ENCODE measurements around the gene LGI4. TPM values are rescaled to one million over a fixed set of nuclear protein-coding genes. Genes with fewer than 3 reads are reported as not detected.

The LGI4 gene
- total RNA-seq, 1 donor from 2014 or later, result not detected

GRCh38 chr19:35088131-35088913, 46.5 kb downstream of the LGI4 start:
- no peak for DNase-seq (ENCODE audit: low read depth, low spot score)

- DNase-seq (ENCODE audit: low read depth, low spot score), result no peak
Measured at GRCh38 chr19:35087393-35087792, 47.5 kb downstream of the LGI4 start.

GRCh38 chr19:35086455-35086854, 48.4 kb downstream of the LGI4 start:
- DNase-seq (ENCODE audit: low read depth, low spot score), result no peak

- no peak for DNase-seq (ENCODE audit: low read depth, low spot score)
Measured at GRCh38 chr19:35085947-35086346, 48.9 kb downstream of the LGI4 start.

GRCh38 chr19:35084509-35084762, 50.4 kb downstream of the LGI4 start:
- DNase-seq (ENCODE audit: low read depth, low spot score), result no peak

- no peak for DNase-seq (ENCODE audit: low read depth, low spot score)
Measured at GRCh38 chr19:35083691-35084508, 51.0 kb downstream of the LGI4 start.

- no peak for DNase-seq (ENCODE audit: low read depth, low spot score)
Measured at GRCh38 chr19:35081201-35081600, 53.7 kb downstream of the LGI4 start.

- no peak for DNase-seq (ENCODE audit: low read depth, low spot score)
Measured at GRCh38 chr19:35080613-35081170, 54.2 kb downstream of the LGI4 start.

GRCh38 chr19:35079826-35080225, 55.0 kb downstream of the LGI4 start:
- DNase-seq (ENCODE audit: low read depth, low spot score), result no peak

GRCh38 chr19:35077411-35078223, 57.2 kb downstream of the LGI4 start:
- no peak for DNase-seq (ENCODE audit: low read depth, low spot score)

GRCh38 chr19:35076657-35077056, 58.2 kb downstream of the LGI4 start:
- DNase-seq (ENCODE audit: low read depth, low spot score), result no peak

- no peak for DNase-seq (ENCODE audit: low read depth, low spot score)
Measured at GRCh38 chr19:35076026-35076370, 58.9 kb downstream of the LGI4 start.

- no peak for DNase-seq (ENCODE audit: low read depth, low spot score)
Measured at GRCh38 chr19:35075202-35076025, 59.4 kb downstream of the LGI4 start.

Other genes starting within 250 kb of the LGI4 start
- gene ZNF30, start 208.2 kb downstream of the LGI4 start, total RNA-seq, result 3.2 and 5.0 TPM in 2 replicates
- gene ZNF792, start 170.8 kb downstream of the LGI4 start, total RNA-seq, result 30.8 and 38.7 TPM in 2 replicates
- 43.0 and 46.6 TPM in 2 replicates for gene GRAMD1A, start 134.7 kb downstream of the LGI4 start, total RNA-seq
- gene SCN1B, start 104.6 kb downstream of the LGI4 start, total RNA-seq, result 13.8 and 19.5 TPM in 2 replicates
- gene HPN, start 93.3 kb downstream of the LGI4 start, total RNA-seq, result 0.04 TPM in 1 of 2 replicates, not detected in the other
- gene FXYD3, start 19.2 kb downstream of the LGI4 start, total RNA-seq, result not detected in 2 replicates
- gene FXYD1, start 3.8 kb upstream of the LGI4 start, total RNA-seq, result 0.26 TPM in 1 of 2 replicates, not detected in the other
- not detected in 2 replicates for gene FXYD7, start 8.2 kb upstream of the LGI4 start, total RNA-seq
- 31.8 and 32.1 TPM in 2 replicates for gene FXYD5, start 19.7 kb upstream of the LGI4 start, total RNA-seq
- gene FAM187B, start 93.7 kb upstream of the LGI4 start, total RNA-seq, result not detected in 2 replicates
- gene LSR, start 113.9 kb upstream of the LGI4 start, total RNA-seq, result 0.25 and 0.40 TPM in 2 replicates
- 43.4 and 48.8 TPM in 2 replicates for gene USF2, start 133.9 kb upstream of the LGI4 start, total RNA-seq
- gene HAMP, start 147.5 kb upstream of the LGI4 start, total RNA-seq, result 0.07 TPM in 2 replicates
- gene MAG, start 157.1 kb upstream of the LGI4 start, total RNA-seq, result 0.07 TPM in 1 of 2 replicates, not detected in the other
- gene CD22, start 194.1 kb upstream of the LGI4 start, total RNA-seq, result 0.60 TPM in 1 of 2 replicates, not detected in the other
- gene FFAR1, start 212.8 kb upstream of the LGI4 start, total RNA-seq, result not detected in 2 replicates
- gene FFAR3, start 223.4 kb upstream of the LGI4 start, total RNA-seq, result not detected in 2 replicates
- gene GPR42, start 236.0 kb upstream of the LGI4 start, total RNA-seq, result not detected in 2 replicates